ENCODE measurements around the gene PFKFB3.
"Not testable (repeated sequence)": the region's sequence is repeated elsewhere in the genome, so short reads cannot be mapped to it uniquely, and the experiment has no call there.

The PFKFB3 gene

DNA sequence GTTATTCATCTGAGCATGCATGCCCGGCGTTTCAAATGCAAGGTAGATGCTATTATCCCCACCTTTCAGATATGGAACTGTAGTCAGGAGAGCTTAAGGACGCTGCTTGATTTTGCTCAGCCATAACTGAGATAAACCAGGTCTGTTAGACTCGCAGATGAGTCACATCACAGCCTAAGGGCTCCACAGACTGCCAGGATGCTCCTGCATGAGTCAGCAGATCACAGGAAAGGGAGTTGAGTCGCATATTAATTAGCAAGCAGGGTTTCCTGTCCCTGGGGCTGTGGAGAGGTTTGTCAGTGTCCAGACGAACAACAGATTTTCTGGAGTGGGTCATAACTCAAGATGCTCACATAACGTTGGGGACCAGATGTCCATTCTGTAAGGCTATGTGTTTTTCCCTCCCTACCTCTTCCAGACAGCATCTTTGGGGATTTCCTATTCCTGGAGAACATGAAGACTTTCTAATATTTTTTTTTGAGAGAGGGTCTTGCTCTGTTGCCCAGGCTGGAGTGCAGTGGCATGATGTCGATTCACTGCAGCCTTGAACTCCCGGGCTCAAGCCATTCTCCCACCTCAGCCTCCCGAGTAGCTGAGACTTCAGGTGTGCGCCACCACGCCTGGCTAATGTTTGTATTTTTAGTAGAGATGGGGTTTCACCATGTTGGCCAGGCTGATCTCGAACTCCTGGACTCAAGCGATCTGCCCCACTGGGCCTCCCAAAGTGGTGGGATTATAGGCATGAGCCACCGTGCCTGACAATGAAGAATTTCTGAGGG is 36.7 kb downstream of the PFKFB3 start:
- TF ChIP-seq CTCF (IDR thresholded peaks at IDR 0.05; ENCODE audit: control insufficient read depth, insufficient read depth, low read depth, low read length, missing control alignments), result no peak
- DNase-seq (ENCODE audit: low read depth), result peak; percentile 96
- H3K4me3 ChIP-seq (ENCODE audit: control insufficient read depth, low read depth, low read length), result no peak overlapping the region

- H3K4me3 ChIP-seq (ENCODE audit: control insufficient read depth, low read depth, low read length), result no peak overlapping the region
- TF ChIP-seq CTCF (IDR thresholded peaks at IDR 0.05; ENCODE audit: control insufficient read depth, insufficient read depth, low read depth, low read length, missing control alignments), result no peak
- DNase-seq (ENCODE audit: low read depth), result no peak
Measured at GRCh38 chr10:6240254-6240653, 37.5 kb downstream of the PFKFB3 start.

DNA sequence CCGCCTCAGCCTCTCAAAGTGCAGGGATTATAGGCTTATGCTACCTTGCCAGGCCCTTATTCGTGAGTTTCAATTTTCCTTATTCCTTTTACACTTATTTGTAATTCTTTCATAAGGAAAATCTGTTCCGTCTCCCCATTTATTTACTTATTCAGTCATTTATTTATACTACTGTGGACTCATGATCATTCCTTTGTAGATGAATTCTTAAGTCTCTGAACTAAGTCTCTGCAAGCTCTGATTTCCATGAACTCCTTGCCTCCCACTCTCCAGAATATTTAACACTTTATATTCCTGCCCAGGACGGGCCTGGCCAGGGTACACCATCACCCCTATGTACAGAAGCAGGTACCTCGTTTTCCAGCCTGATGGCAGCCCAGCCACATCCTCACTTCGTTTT is 39.4 kb downstream of the PFKFB3 start:
- DNase-seq (ENCODE audit: low read depth), result no peak
- TF ChIP-seq CTCF (IDR thresholded peaks at IDR 0.05; ENCODE audit: control insufficient read depth, insufficient read depth, low read depth, low read length, missing control alignments), result no peak
- no peak overlapping the region for H3K4me3 ChIP-seq (ENCODE audit: control insufficient read depth, low read depth, low read length)

- DNase-seq (ENCODE audit: low read depth), result no peak
- TF ChIP-seq CTCF (IDR thresholded peaks at IDR 0.05; ENCODE audit: control insufficient read depth, insufficient read depth, low read depth, low read length, missing control alignments), result no peak
- no peak overlapping the region for H3K4me3 ChIP-seq (ENCODE audit: control insufficient read depth, low read depth, low read length)
Measured at GRCh38 chr10:6244510-6244909, 41.8 kb downstream of the PFKFB3 start.

- no peak overlapping the region for H3K4me3 ChIP-seq (ENCODE audit: control insufficient read depth, low read depth, low read length)
- no peak for TF ChIP-seq CTCF (IDR thresholded peaks at IDR 0.05; ENCODE audit: control insufficient read depth, insufficient read depth, low read depth, low read length, missing control alignments)
- DNase-seq (ENCODE audit: low read depth), result no peak
Measured at GRCh38 chr10:6247041-6247712, 44.4 kb downstream of the PFKFB3 start.

DNA sequence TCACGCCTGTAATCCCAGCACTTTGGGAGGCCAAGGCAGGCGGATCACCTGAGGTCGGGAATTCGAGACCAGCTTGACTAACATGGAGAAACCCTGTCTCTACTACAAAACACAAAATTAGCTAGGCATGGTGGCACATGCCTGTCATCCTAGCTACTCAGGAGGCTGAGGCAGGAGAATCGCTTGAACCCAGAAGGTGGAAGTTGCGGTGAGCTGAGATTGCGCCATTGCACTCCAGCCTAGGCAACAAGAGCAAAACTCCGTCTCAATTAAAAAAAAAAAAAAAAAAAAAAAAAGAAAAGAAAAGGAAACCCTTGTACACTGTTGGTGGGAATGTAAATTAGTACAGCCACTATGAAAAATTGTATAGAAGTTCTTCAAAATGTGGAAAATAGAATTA is 46.2 kb downstream of the PFKFB3 start:
- not testable (repeated sequence) for H3K4me3 ChIP-seq (ENCODE audit: control insufficient read depth, low read depth, low read length); DNase-seq (ENCODE audit: low read depth)

DNA sequence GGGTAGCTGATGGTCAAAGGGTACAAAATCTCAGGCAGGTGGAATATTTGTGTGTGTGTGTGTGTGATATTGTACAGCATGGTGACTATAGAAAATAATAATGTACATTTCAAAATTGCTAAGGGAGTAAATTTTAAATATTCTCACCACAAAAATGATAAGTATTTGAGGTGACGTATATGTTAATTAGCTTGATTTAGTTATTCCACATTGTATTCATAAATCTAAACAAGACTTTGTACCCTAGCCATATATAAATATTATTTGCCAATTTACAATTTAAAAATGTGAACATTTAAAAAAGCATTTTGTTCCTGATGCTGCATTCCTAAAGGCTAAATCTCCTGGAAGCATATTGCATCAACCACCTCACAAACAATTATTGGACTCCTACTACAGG is 47.0 kb downstream of the PFKFB3 start:
- TF ChIP-seq CTCF (IDR thresholded peaks at IDR 0.05; ENCODE audit: control insufficient read depth, insufficient read depth, low read depth, low read length, missing control alignments), result no peak
- DNase-seq (ENCODE audit: low read depth), result no peak
- no peak overlapping the region for H3K4me3 ChIP-seq (ENCODE audit: control insufficient read depth, low read depth, low read length)

Measured in AG09309 (cell line).